MM.1S (cell line): ENCODE data around the gene PDGFD.

Source experiments
- DNase-seq: peaks from one replicate; pipeline ENCODE4 v3.0.0-alpha.2; 2015
- H2AFZ ChIP-seq: fragments of 300-600 bp; sonication (generic); 2 replicates; pipeline ENCODE4 v1.6.0; 2016; ENCODE audit warnings: antibody characterized with exemption, low read length
- H3F3A ChIP-seq: fragments of 300-600 bp; sonication (generic); 2 replicates; pipeline ENCODE4 v1.6.1; 2016; ENCODE audit warnings: mild to moderate bottlenecking, antibody characterized with exemption, low read length, moderate library complexity, mixed read lengths; ENCODE audit not compliant: insufficient read depth
- H3K27ac ChIP-seq: fragments of 300-600 bp; sonication (generic); 2 replicates; pipeline ENCODE4 v1.5.1; 2016; ENCODE audit warnings: mild to moderate bottlenecking, low read length
- H3K27me3 ChIP-seq: fragments of 300-600 bp; sonication (generic); replicated peaks from 2 replicates; pipeline ENCODE4 v1.6.0; 2016; ENCODE audit warnings: low read length; ENCODE audit not compliant: insufficient read depth
- H3K36me3 ChIP-seq: fragments of 300-600 bp; sonication (generic); replicated peaks from 2 replicates; pipeline ENCODE4 v1.6.1; 2016; ENCODE audit warnings: mild to moderate bottlenecking, low read length, mixed read lengths; ENCODE audit not compliant: insufficient read depth
- H3K4me1 ChIP-seq: fragments of 300-600 bp; sonication (generic); 2 replicates; pipeline ENCODE4 v1.6.1; 2016; ENCODE audit warnings: low read length, mixed read lengths
- H3K4me2 ChIP-seq: fragments of 300-600 bp; sonication (generic); 2 replicates; pipeline ENCODE4 v1.6.0; 2016; ENCODE audit warnings: low read depth, low read length
- H3K4me3 ChIP-seq: fragments of 300-600 bp; sonication (generic); 2 replicates; pipeline ENCODE4 v1.5.1; 2016; ENCODE audit warnings: low read length, mixed read lengths
- H3K79me2 ChIP-seq: fragments of 300-600 bp; sonication (generic); 2 replicates; pipeline ENCODE4 v1.6.1; 2016; ENCODE audit warnings: mixed run types, low read length, mixed read lengths
- H3K9ac ChIP-seq: fragments of 300-600 bp; sonication (generic); 2 replicates; pipeline ENCODE4 v1.6.1; 2016; ENCODE audit warnings: low read length, mixed read lengths
- H3K9me2 ChIP-seq: fragments of 300-600 bp; sonication (generic); replicated peaks from 2 replicates; pipeline ENCODE4 v1.6.1; 2016; ENCODE audit warnings: mild to moderate bottlenecking, low read length, mixed read lengths; ENCODE audit not compliant: insufficient read depth
- H3K9me3 ChIP-seq: fragments of 300-600 bp; sonication (generic); replicated peaks from 2 replicates; pipeline ENCODE4 v1.6.1; 2016; ENCODE audit warnings: mild to moderate bottlenecking, low read length, mixed read lengths; ENCODE audit not compliant: insufficient read depth
- H4K20me1 ChIP-seq: fragments of 300-600 bp; sonication (generic); 2 replicates; pipeline ENCODE4 v1.6.1; 2016; ENCODE audit warnings: mild to moderate bottlenecking, low read length, moderate library complexity, mixed read lengths; ENCODE audit not compliant: insufficient read depth
- CTCF ChIP-seq: fragments of 300-600 bp; sonication (generic); IDR thresholded peaks from 2 replicates; pipeline ENCODE4 v1.5.1; 2016; ENCODE audit warnings: antibody characterized with exemption, low read length, mixed read lengths
- EZH2 ChIP-seq: fragments of 300-600 bp; sonication (generic); optimal IDR thresholded peaks from 2 replicates; pipeline ENCODE3; 2017; ENCODE audit warnings: low read depth, mild to moderate bottlenecking, antibody characterized with exemption, low read length, mixed read lengths
- EZH2phosphoT487 ChIP-seq: fragments of 300-600 bp; sonication (generic); IDR thresholded peaks from 2 replicates; pipeline ENCODE4 v1.6.1; 2018; ENCODE audit warnings: antibody characterized with exemption, low read length

The PDGFD gene

GRCh38 chr11:104089481-104089880 is 74.5 kb downstream of the PDGFD start:
- no peak overlapping the region for H2AFZ ChIP-seq
- H3K36me3 ChIP-seq: no peaks in the 10 kb centered on the region
- no peak overlapping the region for H3K4me2 ChIP-seq
- H3K27ac ChIP-seq: no peak overlapping the region
- no peaks in the 10 kb centered on the region for H3K27me3 ChIP-seq
- no peak overlapping the region for H3K4me3 ChIP-seq
- no peaks in the 10 kb centered on the region for H3K9me3 ChIP-seq
- H3K4me1 ChIP-seq: no peaks in the 10 kb centered on the region
- no peak overlapping the region for H3K9ac ChIP-seq
- H3K9me2 ChIP-seq: no peaks in the 10 kb centered on the region
- H3K79me2 ChIP-seq: no peaks in the 10 kb centered on the region
- no peaks in the 10 kb centered on the region for H3F3A ChIP-seq
- no peak for DNase-seq
- no peaks in the 10 kb centered on the region for H4K20me1 ChIP-seq
- TF ChIP-seq CTCF: no peak
- TF ChIP-seq EZH2phosphoT487: no peak
- TF ChIP-seq EZH2: no peak

- H3K27me3 ChIP-seq: no peaks in the 10 kb centered on the region
- no peak for DNase-seq
- no peaks in the 10 kb centered on the region for H3K79me2 ChIP-seq
- H3F3A ChIP-seq: no peaks in the 10 kb centered on the region
- no peaks in the 10 kb centered on the region for H3K9me3 ChIP-seq
- no peaks in the 10 kb centered on the region for H3K36me3 ChIP-seq
- H3K4me1 ChIP-seq: no peaks in the 10 kb centered on the region
- no peak overlapping the region for H2AFZ ChIP-seq
- no peak overlapping the region for H3K4me2 ChIP-seq
- no peaks in the 10 kb centered on the region for H4K20me1 ChIP-seq
- TF ChIP-seq CTCF (no peak), EZH2 (no peak), EZH2phosphoT487 (no peak)
- H3K9me2 ChIP-seq: no peaks in the 10 kb centered on the region
- H3K9ac ChIP-seq: no peak overlapping the region
- H3K4me3 ChIP-seq: no peak overlapping the region
- no peak overlapping the region for H3K27ac ChIP-seq
Observed at GRCh38 chr11:104086621-104087020, 77.3 kb downstream of the PDGFD start.

GRCh38 chr11:104078995-104079394 is 85.0 kb downstream of the PDGFD start:
- H3K36me3 ChIP-seq: no peaks in the 10 kb centered on the region
- H3K4me2 ChIP-seq: no peak overlapping the region
- no peak overlapping the region for H3K27ac ChIP-seq
- no peaks in the 10 kb centered on the region for H3K27me3 ChIP-seq
- no peaks in the 10 kb centered on the region for H3K79me2 ChIP-seq
- no peak overlapping the region for H3K4me3 ChIP-seq
- TF ChIP-seq EZH2phosphoT487: no peak
- no peak for TF ChIP-seq CTCF
- TF ChIP-seq EZH2: no peak
- no peaks in the 10 kb centered on the region for H3F3A ChIP-seq
- no peaks in the 10 kb centered on the region for H3K9me2 ChIP-seq
- no peaks in the 10 kb centered on the region for H3K4me1 ChIP-seq
- no peaks in the 10 kb centered on the region for H4K20me1 ChIP-seq
- no peak overlapping the region for H3K9ac ChIP-seq
- H3K9me3 ChIP-seq: no peaks in the 10 kb centered on the region
- no peak overlapping the region for H2AFZ ChIP-seq
- DNase-seq: no peak
